T-helper 1 cell (primary cell): ENCODE results near the gene KRTAP19-5.

Experiments used
- DNase-seq, 5 donors: peaks; one replicate each; pipeline ENCODE4 v3.0.0-alpha.2; 2012 to 2020
- total RNA-seq, 4 donors: gene quantifications; one replicate each; lab custom pipeline; 2026; lab: John Stamatoyannopoulos, UW

The KRTAP19-5 gene
- total RNA-seq, result 0 reads per million in 4 donors

GRCh38 chr21:30502041-30502440, at the start of gene KRTAP19-5:
TSS of gene KRTAP19-5 (minus strand) at chr21:30502141. CDS start at chr21:30502090, 51 bp downstream.
- DNase-seq, result no peak

GRCh38 chr21:30541764-30542163, 39.8 kb upstream of the KRTAP19-5 start, which contains the start of gene KRTAP19-6:
TSS of gene KRTAP19-6 (minus strand) at chr21:30541864. CDS start at chr21:30541833, 31 bp downstream.
- no peak for DNase-seq

- no peak for DNase-seq
These were observed 16.9 kb upstream of the KRTAP19-5 start for GRCh38 chr21:30518876-30519275.

- no peak for DNase-seq
These were observed 13.7 kb upstream of the KRTAP19-5 start for GRCh38 chr21:30515681-30516080.

- peak in 1 of 5 donors; percentile 1 for DNase-seq
These were observed 3.8 kb upstream of the KRTAP19-5 start for GRCh38 chr21:30505621-30506205.

- no peak for DNase-seq
These were observed 4.9 kb downstream of the KRTAP19-5 start, which contains the start of gene KRTAP19-4 for GRCh38 chr21:30497065-30497464. TSS of gene KRTAP19-4 (minus strand) at chr21:30497165. CDS start at chr21:30497110, 55 bp downstream.

- DNase-seq, result no peak
These were observed 9.9 kb downstream of the KRTAP19-5 start, which contains the start of gene KRTAP19-3 for GRCh38 chr21:30491963-30492428. TSS of gene KRTAP19-3 (minus strand) at chr21:30492013. CDS start at chr21:30491957, 56 bp downstream.

- no peak for DNase-seq
These were observed 14.6 kb downstream of the KRTAP19-5 start, which contains the start of gene KRTAP19-2 for GRCh38 chr21:30487336-30487735. TSS of gene KRTAP19-2 (minus strand) at chr21:30487436. CDS start at chr21:30487348, 88 bp downstream.

GRCh38 chr21:30486180-30486579, 15.8 kb downstream of the KRTAP19-5 start:
- no peak for DNase-seq

GRCh38 chr21:30482130-30482529, 19.8 kb downstream of the KRTAP19-5 start:
- DNase-seq, result no peak

- DNase-seq, result no peak
These were observed 21.8 kb downstream of the KRTAP19-5 start, which contains the start of gene KRTAP19-1 for GRCh38 chr21:30480145-30480544. TSS of gene KRTAP19-1 (minus strand) at chr21:30480367. CDS start at chr21:30480317, 50 bp downstream.

- DNase-seq, result no peak
These were observed 22.7 kb downstream of the KRTAP19-5 start for GRCh38 chr21:30479259-30479658.

GRCh38 chr21:30478004-30478403, 23.9 kb downstream of the KRTAP19-5 start:
- DNase-seq, result no peak

- no peak for DNase-seq
These were observed 32.8 kb downstream of the KRTAP19-5 start for GRCh38 chr21:30468900-30469714.

GRCh38 chr21:30463713-30464112, 38.2 kb downstream of the KRTAP19-5 start:
- peak in 1 of 5 donors; percentile 1 for DNase-seq
